Colonic mucosa (tissue), 4 donors: ENCODE results near the gene TCEA2. TPM values are rescaled to one million over a fixed set of nuclear protein-coding genes. Genes with fewer than 3 reads are reported as not detected.

Source experiments
- DNase-seq: peaks from one replicate; pipeline ENCODE4 v3.0.0-alpha.2; 2020
- H3K27ac ChIP-seq: fragments of 200-600 bp; one replicate; pipeline ENCODE4 v1.8.0; 2021
- H3K27me3 ChIP-seq: fragments of 200-600 bp; one replicate; pipeline ENCODE4 v1.8.0; 2021
- H3K36me3 ChIP-seq: fragments of 200-600 bp; one replicate; pipeline ENCODE4 v1.8.0; 2021
- H3K4me1 ChIP-seq: fragments of 200-600 bp; one replicate; pipeline ENCODE4 v1.8.0; 2021; ENCODE audit warnings: mild to moderate bottlenecking
- H3K4me3 ChIP-seq: fragments of 200-600 bp; one replicate; pipeline ENCODE4 v1.8.0; 2021
- H3K9ac ChIP-seq, 2 donors: one replicate each; pipeline ENCODE4 v1.7.0; 2013; ENCODE audit warnings: control low read depth in 2 of 2, low read depth in 2 of 2, low read length in 2 of 2
- H3K9me3 ChIP-seq: fragments of 200-600 bp; one replicate; pipeline ENCODE4 v1.8.0; 2021
- intact Hi-C: fragments of 100-400 bp; cut with DNase I; formaldehyde crosslinking; loops from one replicate; pipeline ENCODE4 v1.14.1; 2022
- total RNA-seq, 2 donors: library from RNA; stranded (reverse); fragmentation: NEBNext Ultra II Directional in 1 of 2; extraction: Animal tissue kit (Norgen Biotek cat#: 25700) in 1 of 2; gene quantifications; one replicate each; pipeline ENCODE4 v1.2.1, GENCODE V29; 2021
- TF ChIP-seq, protein P1 (sequence below): fragments of 200-600 bp; IDR thresholded peaks from one replicate; pipeline ENCODE4 v1.8.0; 2022; ENCODE audit warnings: antibody characterized with exemption, mild to moderate bottlenecking
- donor health status: healthy.
- donor health status: DM: no; HTN: no; CAD: no.
- donor health status: DM: no; HTN: no; CAD: no.

The TCEA2 gene
- total RNA-seq, 2 donors from 2014 or later = 7.3 to 11.8 TPM

DNA sequence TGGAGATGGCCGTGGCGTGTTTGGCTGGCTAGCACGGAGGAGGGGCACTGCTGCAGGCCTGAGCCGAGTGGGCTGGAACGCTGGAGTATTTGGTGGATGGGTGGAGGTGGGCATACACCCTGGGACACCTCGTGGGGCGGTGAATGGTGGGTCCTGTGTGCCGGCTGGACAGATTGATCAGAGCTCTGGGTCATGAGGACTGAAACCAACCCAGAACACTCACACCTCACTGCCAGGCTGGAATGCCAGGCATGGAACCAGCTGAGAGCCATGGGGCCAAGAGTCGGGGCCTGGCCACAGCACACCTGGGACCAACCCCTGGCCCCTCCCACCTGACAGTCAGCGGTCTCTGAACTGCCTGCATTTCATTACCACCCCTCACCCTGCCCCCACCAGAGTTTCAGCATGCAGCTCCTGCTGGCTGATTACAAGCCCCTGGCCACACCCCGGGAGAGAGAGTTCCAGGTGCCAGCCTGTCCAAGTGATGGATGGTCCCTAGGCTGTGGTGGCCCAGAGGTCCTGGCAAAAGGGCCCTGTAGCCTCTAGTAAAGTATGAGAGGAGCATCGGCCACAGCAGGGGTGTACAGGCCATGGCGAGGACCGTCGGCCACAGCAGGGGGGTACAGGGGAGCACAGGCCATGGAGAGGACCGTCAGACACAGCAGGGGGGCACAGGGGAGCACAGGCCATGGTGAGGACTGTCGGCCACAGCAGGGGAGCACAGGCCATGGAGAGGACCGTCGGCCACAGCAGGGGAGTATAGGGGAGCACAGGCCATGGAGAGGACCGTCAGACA lies 41.1 kb downstream of the TCEA2 start:
- H3K9me3 ChIP-seq = no peaks in the 10 kb centered on the region
- H3K27me3 ChIP-seq = peaks cover 29% of the 10 kb centered on the region
- intact Hi-C loops = no loop called here
- H3K4me1 ChIP-seq = no peaks in the 10 kb centered on the region
- no peak for DNase-seq
- no peak overlapping the region for H3K4me3 ChIP-seq
- no peaks in the 10 kb centered on the region for H3K36me3 ChIP-seq
- H3K9ac ChIP-seq = no peak overlapping the region
- no peak overlapping the region for H3K27ac ChIP-seq
- TF ChIP-seq, protein P1, sequence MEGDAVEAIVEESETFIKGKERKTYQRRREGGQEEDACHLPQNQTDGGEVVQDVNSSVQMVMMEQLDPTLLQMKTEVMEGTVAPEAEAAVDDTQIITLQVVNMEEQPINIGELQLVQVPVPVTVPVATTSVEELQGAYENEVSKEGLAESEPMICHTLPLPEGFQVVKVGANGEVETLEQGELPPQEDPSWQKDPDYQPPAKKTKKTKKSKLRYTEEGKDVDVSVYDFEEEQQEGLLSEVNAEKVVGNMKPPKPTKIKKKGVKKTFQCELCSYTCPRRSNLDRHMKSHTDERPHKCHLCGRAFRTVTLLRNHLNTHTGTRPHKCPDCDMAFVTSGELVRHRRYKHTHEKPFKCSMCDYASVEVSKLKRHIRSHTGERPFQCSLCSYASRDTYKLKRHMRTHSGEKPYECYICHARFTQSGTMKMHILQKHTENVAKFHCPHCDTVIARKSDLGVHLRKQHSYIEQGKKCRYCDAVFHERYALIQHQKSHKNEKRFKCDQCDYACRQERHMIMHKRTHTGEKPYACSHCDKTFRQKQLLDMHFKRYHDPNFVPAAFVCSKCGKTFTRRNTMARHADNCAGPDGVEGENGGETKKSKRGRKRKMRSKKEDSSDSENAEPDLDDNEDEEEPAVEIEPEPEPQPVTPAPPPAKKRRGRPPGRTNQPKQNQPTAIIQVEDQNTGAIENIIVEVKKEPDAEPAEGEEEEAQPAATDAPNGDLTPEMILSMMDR = no peak

DNA sequence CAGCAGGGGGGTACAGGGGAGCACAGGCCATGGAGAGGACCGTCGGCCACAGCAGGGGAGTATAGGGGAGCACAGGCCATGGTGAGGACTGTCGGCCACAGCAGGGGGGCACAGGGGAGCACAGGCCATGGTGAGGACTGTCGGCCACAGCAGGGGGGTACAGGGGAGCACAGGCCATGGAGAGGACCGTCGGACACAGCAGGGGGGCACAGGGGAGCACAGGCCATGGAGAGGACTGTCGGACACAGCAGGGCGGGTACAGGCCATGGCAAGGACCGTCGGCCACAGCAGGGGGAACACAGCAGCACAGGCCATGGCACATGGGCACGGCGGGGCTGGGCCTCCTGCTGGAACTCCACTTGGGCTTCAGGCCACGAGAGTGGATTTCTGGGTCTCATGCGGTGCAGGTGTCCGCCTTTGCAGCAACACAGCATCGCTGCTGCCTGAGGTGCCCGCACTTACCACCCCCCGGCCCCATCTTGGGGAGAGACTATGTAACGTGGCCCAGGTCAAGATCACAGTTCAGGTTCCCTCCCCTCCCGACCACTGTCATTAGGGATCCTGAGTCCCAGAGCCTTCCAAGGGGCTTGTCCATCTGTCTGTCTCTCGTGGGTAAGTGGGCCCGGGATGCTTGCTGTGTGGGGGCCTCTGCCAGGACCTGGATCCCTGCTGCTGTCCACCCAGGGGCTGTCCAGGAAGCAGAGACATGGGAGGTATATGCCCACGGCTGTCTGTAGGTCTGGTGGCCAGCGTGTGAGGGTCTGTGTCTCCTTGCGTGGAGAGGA lies 41.9 kb downstream of the TCEA2 start:
- H3K27me3 ChIP-seq = peaks cover 29% of the 10 kb centered on the region
- intact Hi-C loops = no loop called here
- TF ChIP-seq, protein P1 = no peak

DNA sequence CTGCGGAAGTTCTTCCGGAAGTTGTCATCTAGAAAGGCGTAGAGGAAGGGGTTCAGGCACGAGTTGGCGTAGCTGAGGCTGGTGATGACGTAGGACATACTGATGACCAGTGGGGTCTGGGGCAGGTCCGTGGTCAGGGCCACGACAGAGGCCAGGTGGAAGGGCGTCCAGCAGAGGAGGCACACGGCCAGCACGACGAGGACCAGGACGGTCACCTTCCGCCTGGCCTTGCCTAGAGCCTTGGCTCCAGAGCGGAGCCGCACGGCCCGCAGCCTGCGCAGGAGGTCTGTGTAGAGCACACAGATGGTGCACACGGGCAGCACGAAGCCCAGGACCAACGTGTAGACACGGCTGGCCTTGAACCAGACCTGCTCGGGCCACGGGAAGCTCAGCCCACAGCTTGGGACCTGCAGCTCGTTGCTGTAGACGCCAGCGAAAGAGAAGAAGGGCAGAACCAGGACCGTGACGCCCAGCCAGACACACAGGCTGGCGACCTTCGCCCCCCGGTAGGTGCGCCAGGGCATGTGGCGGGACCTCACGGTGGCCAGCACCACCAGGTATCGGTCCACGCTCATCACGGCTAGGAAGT lies 42.9 kb downstream of the TCEA2 start:
- no peak overlapping the region for H3K27ac ChIP-seq
- intact Hi-C loops = no loop called here
- no peak overlapping the region for H3K9ac ChIP-seq
- DNase-seq = no peak
- TF ChIP-seq, protein P1 = no peak
- no peaks in the 10 kb centered on the region for H3K36me3 ChIP-seq
- no peak overlapping the region for H3K4me3 ChIP-seq
- peaks cover 25% of the 10 kb centered on the region for H3K27me3 ChIP-seq
- no peaks in the 10 kb centered on the region for H3K4me1 ChIP-seq
- no peaks in the 10 kb centered on the region for H3K9me3 ChIP-seq

More for the DNA sequence above, 41.9 kb downstream of the TCEA2 start:
- Histone ChIP-seq H3K9me3 (no peaks in the 10 kb centered on the region), H3K36me3 (no peaks in the 10 kb centered on the region), H3K4me1 (no peaks in the 10 kb centered on the region), H3K9ac (no peak overlapping the region), H3K4me3 (no peak overlapping the region), H3K27ac (no peak overlapping the region)
- DNase-seq = no peak

DNA sequence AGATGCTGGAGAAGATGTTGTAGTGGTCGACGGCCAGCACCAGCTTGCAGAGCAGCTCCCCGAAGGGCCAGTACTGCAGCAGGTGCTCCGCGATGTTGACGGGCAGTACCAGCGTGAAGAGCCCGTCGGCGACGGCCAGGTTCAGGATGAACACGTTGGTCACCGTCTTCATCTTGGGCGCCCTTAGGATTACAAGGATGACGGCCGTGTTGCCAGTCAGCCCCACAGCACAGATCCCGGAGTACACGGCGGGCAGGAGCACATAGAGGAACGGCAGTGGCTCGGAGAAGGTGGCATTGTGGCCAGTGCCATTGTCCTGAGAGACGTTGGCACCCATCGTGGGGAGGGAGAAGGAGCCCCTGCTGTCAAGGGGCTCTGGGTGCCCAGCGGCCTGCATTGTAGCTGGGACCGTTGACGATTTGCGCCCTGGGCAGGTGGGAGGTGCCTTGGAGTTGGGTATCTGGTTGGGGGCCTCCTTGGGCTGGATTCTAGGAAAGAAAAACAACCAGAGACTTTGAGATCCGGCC lies 43.5 kb downstream of the TCEA2 start:
- no peaks in the 10 kb centered on the region for H3K9me3 ChIP-seq
- TF ChIP-seq, protein P1 = no peak
- H3K36me3 ChIP-seq = no peaks in the 10 kb centered on the region
- no peak overlapping the region for H3K27ac ChIP-seq
- no peaks in the 10 kb centered on the region for H3K4me1 ChIP-seq
- H3K27me3 ChIP-seq = peaks cover 19% of the 10 kb centered on the region
- DNase-seq = no peak
- no peak overlapping the region for H3K9ac ChIP-seq
- H3K4me3 ChIP-seq = no peak overlapping the region
- intact Hi-C loops = no loop called here

DNA sequence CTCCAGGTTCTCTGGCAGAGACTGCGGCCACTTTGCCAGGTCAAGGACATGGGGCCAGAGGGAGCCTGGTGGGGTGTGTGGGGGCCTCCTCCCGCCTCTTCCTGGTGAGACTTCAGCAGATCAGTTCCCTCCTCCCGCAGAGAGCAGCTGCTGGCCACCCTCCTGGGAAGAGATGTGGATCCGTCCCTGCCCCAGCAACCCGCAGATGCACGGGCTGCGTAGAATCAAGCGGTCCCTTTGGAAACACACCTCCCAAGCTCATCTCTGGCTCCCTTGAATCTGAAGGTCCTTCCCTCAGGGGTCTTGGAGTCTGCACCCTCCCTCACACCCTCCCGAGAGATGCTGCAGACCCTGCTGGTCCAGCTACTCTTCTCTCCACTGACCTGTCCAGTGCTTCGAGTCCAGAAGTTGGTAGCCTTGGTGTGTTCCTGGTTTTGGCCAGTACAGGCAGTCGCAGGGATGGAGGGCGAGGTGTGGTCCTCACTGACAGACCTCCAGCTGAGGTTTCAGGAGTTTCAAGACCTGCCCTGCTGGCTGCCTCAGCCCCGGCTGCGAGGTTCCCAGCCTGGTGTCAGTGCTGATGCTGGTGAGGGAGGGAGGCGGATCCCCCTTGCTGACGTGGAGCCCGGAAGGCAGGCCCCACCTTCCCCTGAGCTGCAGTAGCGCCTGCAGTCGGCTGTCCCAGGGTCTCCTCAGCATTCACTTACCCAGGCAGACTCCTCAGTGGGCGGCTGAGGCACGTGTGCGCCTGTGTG lies 44.2 kb downstream of the TCEA2 start, which contains the start of gene NPBWR2:
TSS of gene NPBWR2 (minus strand) at position 585 of the 755 bp plus-strand sequence. CDS start 734 bp downstream, outside the sequence.
- intact Hi-C loops = no loop called here
- TF ChIP-seq, protein P1 = no peak
- Histone ChIP-seq H3K4me3 (no peak within 1 kb of the TSS), H3K36me3 (no peaks in the 10 kb centered on the region), H3K27ac (no peak within 1 kb of the TSS), H3K9me3 (no peaks in the 10 kb centered on the region), H3K4me1 (no peaks in the 10 kb centered on the region), H3K9ac (no peak within 1 kb of the TSS), H3K27me3 (peaks cover 12% of the 10 kb centered on the region)
- DNase-seq = no peak
